C1 segment of cervical spinal cord (tissue), 14 donors: Measurements from ENCODE around the gene INPPL1.

Source experiments
- DNase-seq, 14 donors: peaks; one replicate each; lab custom pipeline; 2025; lab: John Stamatoyannopoulos, UW

INPPL1 gene

DNA sequence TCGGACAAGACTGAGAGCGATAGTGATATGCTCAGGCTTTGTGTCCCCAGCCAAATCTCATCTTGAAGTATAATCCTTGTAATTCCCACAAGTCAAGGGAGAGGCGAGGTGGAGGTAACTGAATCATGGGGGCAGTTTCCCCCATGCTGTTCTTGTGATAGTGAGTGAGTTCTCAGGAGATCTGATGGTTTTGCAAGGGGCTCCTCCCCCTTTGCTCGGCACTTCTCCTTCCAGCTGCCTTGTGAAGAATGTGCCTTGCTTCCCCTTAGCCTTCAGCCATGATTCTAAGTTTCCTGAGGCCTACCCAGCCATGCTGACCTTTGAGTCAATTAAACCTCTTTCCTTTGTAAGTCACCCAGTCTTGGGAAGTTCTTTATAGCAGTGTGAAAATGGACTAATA is 15.5 kb upstream of the INPPL1 start:
- DNase-seq: no peak

DNA sequence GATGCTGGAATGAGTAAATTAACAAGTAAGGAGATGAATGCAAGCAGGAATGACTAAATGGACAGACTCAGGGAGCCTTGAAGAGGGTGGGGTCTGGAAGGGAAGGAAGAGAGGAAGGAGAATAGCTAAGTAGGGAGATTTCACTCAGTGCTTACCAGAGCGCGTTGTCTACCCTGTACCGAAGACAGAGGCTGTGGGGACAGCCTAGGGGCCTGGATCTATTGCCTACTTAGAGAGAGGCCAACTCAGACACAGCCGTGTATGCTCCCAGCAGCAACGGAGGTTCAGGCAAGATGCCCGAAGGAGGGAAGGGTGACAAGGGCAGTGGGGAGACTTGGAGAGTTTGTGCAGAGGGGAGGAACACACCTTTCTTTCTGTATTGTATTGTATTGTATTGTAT is 7.9 kb upstream of the INPPL1 start, which contains the start of gene FOLR2:
Gene FOLR2, plus strand, starts transcription at position 157 of the 400 bp plus-strand sequence. CDS start 1,791 bp downstream, outside the sequence.
- no peak for DNase-seq

DNA sequence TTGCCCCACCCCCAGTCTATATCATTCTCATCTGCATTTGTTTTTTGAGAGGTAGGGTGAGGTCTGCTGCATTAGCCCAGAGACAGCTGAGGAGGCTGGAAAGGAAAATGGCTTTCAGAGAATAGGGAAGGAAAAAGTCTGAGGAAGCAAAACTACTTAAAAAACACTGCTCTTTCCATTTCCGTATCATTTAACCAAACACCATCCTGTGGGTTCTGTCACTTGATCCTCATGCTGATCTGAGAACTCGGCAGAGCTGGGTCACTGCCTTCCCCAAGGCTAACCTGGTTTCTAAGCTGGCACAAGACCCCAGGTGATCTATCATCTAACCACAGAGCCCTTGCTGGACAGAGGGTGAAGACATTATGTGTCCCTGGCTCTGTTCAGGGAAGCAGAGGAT is 6.7 kb upstream of the INPPL1 start:
- no peak for DNase-seq

DNA sequence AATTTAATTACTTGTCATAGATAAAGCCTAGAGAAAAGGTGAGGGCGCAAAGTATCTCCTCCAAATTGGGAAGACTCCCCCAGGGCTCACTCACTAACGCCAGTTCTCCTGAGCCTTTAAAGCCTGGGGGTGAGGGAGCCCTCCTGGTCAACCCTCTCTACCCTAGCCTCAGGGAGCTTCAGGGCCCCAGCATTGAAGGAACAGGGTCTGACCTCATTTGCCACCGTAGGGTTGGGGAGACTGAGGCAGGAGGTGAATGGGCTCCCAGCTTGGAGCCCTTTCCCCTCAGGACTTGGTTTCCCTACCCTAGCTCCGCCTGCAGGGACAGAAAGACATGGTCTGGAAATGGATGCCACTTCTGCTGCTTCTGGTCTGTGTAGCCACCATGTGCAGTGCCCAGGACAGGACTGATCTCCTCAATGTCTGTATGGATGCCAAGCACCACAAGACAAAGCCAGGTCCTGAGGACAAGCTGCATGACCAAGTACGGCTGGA is 6.3 kb upstream of the INPPL1 start:
- DNase-seq: no peak

DNA sequence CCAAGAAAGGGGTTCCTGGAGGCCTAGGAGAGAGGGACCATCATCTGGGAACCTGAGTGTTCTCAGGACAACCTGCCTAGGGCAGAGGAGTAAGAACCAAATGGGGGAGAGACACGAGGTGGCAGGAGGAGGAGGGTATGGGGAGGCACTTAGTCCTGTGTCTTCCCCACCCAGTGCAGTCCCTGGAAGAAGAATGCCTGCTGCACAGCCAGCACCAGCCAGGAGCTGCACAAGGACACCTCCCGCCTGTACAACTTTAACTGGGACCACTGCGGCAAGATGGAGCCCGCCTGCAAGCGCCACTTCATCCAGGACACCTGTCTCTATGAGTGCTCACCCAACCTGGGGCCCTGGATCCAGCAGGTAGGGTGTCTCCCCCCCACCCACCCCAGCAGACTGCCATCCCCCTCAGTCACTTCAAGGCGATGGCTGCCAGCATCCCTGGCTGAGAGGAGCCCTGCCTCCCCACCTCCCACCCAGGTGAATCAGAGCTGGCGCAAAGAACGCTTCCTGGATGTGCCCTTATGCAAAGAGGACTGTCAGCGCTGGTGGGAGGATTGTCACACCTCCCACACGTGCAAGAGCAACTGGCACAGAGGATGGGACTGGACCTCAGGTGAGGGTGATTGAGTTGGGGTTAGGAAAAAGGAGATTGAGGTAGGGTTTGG is 3.7 kb upstream of the INPPL1 start:
- no peak for DNase-seq

DNA sequence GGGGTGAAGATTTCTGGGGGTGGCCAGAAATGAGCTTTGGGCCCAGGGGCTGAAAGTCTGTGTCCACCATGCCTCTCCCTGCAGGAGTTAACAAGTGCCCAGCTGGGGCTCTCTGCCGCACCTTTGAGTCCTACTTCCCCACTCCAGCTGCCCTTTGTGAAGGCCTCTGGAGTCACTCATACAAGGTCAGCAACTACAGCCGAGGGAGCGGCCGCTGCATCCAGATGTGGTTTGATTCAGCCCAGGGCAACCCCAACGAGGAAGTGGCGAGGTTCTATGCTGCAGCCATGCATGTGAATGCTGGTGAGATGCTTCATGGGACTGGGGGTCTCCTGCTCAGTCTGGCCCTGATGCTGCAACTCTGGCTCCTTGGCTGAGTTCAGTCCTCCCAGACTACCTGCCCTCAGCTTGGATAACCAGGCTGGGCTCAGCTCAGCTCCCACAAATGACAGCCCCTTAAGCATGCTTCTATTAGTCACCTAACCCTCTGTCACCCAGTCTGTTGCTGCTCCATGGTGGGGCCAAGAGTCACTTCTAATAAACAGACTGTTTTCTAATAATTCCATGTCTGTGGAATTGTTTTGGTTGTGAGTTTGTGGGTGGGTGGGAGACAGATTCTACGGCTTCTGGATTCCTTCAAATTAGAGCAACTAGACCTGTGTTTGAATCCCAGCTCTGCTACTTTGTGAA is 3.0 kb upstream of the INPPL1 start:
- DNase-seq: no peak

DNA sequence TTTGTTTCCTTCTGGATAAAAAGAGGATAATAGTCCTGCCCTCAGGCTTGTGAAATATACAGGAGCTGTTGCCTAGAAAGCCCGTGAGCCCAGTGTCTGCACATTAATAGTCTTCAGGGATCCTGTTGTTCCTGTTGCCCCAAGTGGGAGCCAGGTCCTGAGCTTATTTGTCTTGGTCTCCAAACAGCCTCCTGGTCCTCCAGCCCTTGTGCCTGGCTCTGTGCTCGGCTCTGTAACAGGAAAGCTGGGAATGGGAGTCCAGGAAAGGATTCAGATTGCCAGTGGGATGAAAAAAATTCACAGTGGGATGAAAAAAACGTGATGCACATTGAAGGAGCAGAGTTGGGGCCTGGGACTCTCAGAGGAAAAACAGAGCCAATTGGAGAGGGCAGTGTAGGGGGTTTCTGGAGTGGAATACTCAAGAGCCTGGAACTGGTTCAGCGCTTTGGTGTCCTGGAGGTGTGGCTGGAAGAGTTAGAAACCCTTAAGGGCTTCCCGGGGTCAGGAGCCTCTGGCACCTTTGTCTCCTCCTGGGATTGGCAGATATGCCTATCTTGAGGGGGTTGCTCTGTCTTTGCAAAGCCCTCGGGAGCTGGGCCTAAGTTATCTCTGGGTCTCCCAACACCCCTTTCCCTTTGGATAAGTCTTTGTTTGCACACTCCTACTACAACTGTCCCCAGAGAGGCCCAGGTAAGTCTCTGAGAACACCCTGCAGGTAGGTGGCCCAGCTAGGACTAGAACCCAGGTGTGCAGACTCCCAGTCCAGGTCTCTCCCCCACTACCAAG is 2.3 kb upstream of the INPPL1 start:
- DNase-seq: no peak

DNA sequence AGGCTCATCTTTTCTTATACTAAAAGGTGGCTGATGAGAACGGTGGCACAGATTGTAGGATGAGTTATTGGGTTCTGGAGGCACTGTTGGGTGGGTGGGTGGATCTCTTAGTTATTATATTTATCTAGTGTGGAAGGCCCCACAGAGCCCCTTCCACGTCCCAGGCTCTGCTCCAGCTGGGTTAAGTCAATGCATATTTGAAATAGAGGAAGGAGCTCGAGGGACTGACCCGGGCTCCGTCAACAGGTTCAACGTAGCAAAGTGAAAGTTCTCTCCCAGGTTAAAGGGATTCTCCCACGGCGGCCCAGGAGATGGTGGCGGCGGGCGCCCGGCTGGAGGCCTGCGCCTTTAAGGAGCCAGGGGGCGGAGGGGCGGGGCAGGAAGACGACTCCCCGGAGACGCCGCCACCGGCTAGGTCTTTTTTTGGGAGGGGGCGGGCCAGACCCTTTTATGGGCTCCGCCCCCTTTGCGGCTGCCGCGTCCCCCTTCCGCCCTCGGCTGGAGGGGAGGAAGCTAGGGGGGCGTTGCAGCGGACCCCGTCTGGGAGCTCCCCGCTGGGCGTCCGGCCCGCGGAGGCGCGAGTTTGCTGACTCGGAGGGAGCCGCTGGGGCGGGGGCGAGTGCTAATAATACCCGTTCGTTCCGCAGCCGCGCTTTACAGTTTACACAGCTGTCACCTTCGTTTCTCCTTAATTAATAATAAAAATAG is 1.5 kb upstream of the INPPL1 start:
- peak; percentile 19 to 89 (median 71) for DNase-seq

DNA sequence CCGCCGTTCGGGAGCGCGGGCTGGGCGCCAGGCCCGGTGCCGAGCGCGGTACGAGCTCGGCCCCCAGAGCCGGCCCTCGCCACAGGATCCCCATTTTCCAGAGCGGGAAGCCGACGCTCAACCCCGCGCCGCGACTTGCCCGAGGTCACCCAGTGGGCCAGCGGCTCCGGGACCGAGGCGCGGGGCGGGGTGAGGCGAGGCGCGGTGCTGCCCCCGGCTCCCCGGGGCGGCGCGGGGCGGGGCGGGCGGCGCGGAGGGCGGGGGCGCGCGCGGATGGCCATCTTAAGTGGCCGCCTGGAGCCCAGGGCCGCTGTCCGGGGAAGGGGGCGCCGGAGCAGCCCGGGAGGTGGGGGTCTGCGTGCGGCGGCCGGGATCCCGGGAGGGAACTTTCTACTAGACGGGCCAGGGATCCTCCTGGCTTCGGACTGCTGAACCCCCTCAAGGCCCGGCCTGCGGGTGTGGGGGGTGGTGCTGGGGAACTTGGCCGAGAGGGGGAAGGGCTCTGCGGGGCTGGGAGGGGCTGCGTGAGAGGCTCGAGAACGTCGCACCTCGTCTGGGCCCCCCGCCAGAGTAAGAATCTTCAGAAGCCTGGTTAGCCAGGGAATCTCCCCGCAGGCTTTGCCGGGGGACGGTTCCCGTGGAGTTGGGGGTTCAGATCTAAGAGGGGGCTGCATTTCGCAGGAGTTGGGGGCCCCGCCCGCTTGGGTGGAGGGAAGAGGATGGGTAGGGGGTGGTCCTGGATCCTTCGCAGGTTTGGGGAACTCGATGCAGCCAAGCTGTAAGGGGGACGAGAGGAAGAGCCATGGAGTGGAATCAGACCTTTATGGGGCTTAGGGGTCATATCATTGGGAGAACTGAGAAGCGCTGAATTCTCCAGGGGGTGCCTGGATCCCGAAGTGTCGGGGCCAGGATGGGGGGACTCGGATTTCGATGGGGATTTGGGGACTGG is 678 bp upstream of the INPPL1 start:
- peak in 12 of 14 donors; percentile 11 to 84 (median 65) for DNase-seq

DNA sequence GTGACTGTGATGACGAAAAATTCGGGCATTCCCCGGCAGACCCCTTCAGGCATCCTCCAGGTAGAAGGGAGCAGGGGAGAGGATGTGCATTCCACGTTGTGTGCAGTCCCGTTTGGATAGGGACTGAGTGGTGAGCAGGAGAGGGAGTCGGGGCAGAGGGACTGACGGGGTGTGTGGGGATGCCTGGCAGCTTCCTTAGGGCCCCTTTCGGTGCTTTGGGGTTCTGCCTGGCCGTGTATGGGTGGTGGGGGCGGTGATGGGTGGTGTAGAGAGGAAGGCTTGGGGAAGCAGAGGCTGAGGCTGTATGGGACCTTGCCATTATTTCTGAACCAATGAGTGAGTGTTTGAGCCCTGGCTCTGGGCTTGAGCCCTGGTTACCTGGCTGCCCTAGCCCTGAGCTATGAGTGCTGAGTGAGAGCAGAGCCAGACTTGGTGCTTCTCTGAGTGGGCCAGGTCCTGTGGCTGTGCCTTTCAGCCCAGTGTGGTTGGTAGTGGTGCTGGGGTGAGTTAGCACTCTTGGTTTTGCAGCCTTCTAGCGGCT is 914 bp downstream of the INPPL1 start:
- DNase-seq: no peak

DNA sequence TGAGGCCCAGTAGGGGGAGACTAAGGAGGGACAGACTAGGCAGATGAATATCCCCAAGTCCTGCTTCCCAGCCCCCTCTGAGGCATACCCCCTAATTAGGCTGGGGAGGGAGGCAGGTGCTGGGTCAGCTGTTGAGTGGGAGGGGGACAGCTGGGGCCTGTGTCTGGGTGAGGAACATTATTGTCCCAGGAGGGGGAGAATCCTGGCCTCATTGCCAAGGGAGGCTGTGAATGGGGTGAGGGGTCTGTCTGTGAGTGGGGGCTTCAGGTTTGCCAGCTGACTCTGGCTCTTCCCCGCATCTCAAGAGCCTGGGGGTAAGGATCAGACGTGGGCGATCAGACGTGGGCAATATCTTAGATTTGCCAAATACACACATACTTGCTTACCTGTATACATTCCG is 2.1 kb downstream of the INPPL1 start:
- DNase-seq: no peak

DNA sequence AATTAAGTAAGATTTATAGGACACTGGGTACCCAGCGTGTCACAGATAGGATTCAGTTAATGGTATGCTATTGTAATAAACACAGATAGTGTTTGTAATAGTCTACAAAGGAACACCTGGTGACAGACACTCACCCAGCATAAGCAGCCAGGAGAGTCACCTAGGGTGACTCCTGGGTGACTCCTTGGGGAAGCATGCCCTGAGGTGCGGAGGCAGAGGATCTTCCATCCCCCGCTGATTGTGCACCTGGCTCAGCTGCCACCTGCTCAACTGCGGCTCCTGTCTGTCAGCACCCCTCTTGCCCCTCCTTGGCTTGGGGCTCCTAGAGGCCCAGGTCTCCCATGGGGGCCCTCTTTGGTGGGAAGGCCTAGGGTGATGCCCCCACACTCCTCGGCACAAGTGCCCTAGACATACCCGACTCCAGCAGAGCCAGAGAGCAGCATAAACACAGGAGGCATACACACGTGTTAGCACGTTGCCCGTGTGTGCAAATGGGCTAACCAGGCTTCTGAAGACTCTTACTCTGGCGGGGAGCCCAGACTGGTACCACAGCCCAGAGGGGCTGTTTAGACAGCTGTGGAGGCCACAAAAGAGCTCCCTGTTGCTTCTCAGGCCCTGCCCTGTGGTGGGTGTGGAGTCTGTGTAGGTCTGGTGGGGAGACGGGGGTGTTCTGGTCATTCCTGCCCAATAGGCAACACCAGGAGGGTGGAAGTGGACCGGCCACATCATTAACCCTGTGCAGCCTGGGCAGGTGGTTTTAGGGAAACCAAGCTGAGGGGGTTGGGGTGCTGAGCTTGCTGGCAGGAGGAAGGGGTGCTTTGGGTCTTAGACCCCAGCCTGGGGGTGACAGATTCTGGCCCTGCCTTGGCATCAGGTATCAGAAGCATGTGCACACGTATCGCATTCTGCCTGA is 3.0 kb downstream of the INPPL1 start:
- peak in 2 of 14 donors; percentile 17 to 20 for DNase-seq

DNA sequence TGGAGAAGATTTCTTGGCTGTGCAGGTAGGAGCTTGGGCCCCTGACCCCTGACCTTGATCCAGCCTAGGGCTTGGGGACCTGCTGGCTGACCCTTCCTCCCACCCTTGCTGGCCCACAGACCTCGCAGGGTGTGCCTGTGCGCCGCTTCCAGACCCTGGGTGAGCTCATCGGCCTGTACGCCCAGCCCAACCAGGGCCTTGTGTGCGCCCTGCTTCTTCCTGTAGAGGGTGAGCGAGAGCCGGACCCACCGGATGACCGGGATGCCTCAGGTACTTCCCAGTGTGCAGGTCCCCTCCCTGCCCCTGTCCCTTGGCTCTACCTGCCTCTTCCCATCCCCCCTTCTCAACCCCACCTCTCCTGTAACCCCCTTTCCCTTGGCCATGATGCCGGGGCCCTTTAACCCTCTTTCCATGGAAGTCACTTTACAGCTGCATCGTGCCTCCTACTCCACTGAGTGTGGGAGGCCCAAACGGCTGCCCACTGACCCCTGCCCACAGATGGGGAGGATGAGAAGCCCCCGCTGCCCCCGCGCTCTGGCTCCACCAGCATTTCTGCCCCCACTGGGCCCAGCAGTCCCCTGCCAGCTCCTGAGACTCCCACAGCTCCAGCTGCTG is 3.8 kb downstream of the INPPL1 start:
- no peak for DNase-seq

DNA sequence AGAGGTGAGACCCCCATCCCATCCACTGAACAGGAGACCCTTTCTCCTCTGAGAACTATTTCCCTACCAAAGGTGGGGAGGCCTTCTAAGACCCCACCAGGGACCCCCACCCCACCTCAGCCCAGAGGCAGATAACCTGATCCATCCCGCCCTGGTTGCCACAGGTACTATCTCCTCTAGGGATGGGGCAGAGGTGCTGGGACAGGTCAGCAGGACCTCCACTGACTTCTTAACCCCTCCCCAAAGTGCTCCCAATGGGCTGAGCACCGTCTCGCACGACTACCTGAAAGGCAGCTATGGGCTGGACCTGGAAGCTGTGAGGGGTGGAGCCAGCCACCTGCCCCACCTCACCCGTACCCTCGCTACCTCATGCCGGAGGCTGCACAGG is 4.3 kb downstream of the INPPL1 start:
- no peak for DNase-seq

DNA sequence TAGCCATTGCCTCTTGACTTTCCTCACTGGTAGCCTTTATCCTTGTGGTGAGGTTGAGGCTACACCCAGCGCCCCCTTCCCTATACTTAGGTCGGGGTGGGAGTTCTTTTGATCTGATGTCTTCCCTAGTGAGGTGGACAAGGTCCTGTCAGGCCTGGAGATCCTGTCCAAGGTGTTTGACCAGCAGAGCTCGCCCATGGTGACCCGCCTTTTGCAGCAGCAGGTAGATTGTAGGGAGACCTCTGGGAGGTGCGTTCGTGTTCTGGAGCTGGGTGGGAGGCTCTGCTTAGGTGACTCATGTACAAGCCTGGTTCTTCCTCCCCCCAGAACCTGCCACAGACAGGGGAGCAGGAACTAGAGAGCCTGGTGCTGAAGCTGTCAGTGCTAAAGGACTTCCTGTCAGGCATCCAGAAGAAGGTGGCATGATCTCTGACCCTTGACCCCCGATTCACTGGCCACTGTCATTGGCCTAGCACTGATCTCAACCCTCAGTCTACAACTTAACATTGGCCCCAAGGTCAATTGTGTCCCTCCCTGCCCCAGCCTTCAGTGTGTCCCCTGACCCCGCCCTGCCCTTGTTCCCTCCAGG is 4.9 kb downstream of the INPPL1 start:
- DNase-seq: no peak

DNA sequence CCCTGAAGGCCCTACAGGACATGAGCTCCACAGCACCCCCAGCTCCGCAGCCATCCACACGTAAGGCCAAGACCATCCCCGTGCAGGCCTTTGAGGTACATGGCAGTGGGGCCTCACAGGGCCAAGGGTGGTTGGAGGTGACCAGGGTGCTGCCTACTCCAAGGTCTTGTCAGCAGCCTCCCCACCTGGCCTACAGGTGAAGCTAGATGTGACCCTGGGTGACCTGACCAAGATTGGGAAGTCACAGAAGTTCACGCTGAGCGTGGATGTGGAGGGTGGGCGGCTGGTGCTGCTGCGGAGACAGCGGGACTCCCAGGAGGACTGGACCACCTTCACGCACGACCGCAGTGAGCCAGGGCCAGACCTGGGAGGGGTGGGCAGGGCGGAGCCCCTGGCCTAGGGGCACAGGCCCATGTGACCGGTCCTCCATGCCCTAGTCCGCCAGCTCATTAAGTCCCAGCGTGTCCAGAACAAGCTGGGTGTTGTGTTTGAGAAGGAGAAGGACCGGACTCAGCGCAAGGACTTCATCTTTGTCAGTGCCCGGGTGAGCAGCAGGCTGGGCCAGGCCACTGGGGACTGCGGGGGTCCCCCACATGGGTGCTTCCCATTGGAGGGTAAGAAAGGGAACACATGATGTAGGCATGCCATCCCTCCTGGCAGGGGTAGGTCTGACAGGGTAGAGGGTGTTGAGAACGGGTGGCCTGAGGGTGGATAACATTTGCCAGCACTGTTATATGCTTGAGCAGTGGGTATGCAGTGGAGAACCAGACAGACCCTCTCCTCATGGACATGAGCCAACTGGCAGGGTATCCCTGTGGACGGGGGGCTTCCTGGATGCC is 5.6 kb downstream of the INPPL1 start:
- DNase-seq: no peak

DNA sequence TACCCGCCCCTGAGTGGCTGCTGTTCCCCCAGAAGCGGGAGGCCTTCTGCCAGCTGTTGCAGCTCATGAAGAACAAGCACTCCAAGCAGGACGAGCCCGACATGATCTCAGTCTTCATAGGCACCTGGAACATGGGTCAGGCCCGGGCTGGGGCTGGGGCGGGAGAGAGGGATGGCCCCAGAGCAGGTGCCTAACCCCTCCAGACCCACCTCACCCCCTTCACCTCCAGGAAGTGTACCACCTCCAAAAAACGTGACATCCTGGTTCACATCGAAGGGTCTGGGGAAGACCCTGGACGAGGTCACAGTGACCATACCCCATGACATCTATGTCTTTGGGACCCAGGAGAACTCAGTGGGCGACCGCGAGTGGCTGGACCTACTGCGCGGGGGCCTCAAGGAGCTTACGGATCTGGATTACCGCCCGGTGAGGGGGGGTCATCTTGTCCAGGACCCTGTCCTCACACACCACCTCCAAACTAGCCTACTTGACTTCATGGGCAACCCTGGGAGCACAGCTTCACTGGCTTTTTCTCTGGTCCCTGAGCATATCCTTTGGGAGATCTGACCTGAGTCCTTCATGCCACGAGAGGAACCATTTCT is 6.3 kb downstream of the INPPL1 start:
- DNase-seq: no peak
